Sigmoid colon (tissue), 4 donors: Measurements from ENCODE around the gene EML4.

Experiments
- CTCF ChIP-seq, 4 experiments: fragments of 450-650 bp in 3 of 4; fragments of 200-600 bp in 1 of 4; IDR thresholded peaks; one replicate each; pipeline ENCODE4 v1.5.1; 2016 to 2019; ENCODE audit warnings: antibody characterized with exemption in 4 of 4, mild to moderate bottlenecking in 3 of 4, moderate library complexity in 2 of 4
- EP300 ChIP-seq, 4 donors: sonication (generic); formaldehyde crosslinking; IDR thresholded peaks; one replicate each; pipeline ENCODE4 v1.6.1; 2017; ENCODE audit warnings: antibody characterized with exemption in 4 of 4
- POLR2A ChIP-seq, 2 donors: fragments of 450-650 bp; IDR thresholded peaks; one replicate each; pipeline ENCODE4 v1.6.1; 2016; ENCODE audit warnings: antibody characterized with exemption in 2 of 2, mild to moderate bottlenecking in 2 of 2, moderate library complexity in 2 of 2
- POLR2AphosphoS5 ChIP-seq, 4 donors: sonication (generic); formaldehyde crosslinking; IDR thresholded peaks; one replicate each; pipeline ENCODE4 v1.6.1; 2017; ENCODE audit warnings: antibody characterized with exemption in 4 of 4

- TF ChIP-seq CTCF (IDR thresholded peaks at IDR 0.05) (no peak), EP300 (IDR thresholded peaks at IDR 0.05) (no peak), POLR2AphosphoS5 (IDR thresholded peaks at IDR 0.05) (no peak), POLR2A (IDR thresholded peaks at IDR 0.05) (no peak)
These were observed 67.8 kb downstream of the EML4 start for GRCh38 chr2:42236911-42237310.
